Measurements from ENCODE around the gene PALLD. TPM values are rescaled to one million over a fixed set of nuclear protein-coding genes. Genes with fewer than 3 reads are reported as not detected.
"Not testable (repeated sequence)": the region's sequence is repeated elsewhere in the genome, so short reads cannot be mapped to it uniquely, and the experiment has no call there.

PALLD gene
- total RNA-seq, 1 donor from 2014 or later, result 8.6 TPM

- intact Hi-C loops (cut with micrococcal nuclease), result loop anchor here (1.0 to 2.0 kb wide), 5 partner anchors 82 to 741 kb away; no protein-coding TSS in a partner anchor
Measured at GRCh38 chr4:168923526-168924194, 426.8 kb downstream of the PALLD start.

- intact Hi-C loops (cut with micrococcal nuclease), result no loop called here
Measured at GRCh38 chr4:168924667-168925066, 427.8 kb downstream of the PALLD start.

GRCh38 chr4:168925789-168926490 is 429.1 kb downstream of the PALLD start:
- intact Hi-C loops (cut with micrococcal nuclease), result no loop called here

- intact Hi-C loops (cut with micrococcal nuclease), result no loop called here
Measured at GRCh38 chr4:168928346-168928745, 431.5 kb downstream of the PALLD start.

GRCh38 chr4:168928875-168929274 is 432.0 kb downstream of the PALLD start:
- intact Hi-C loops (cut with micrococcal nuclease), result no loop called here

GRCh38 chr4:168930413-168931196 is 433.8 kb downstream of the PALLD start:
- intact Hi-C loops (cut with micrococcal nuclease), result no loop called here

- intact Hi-C loops (cut with micrococcal nuclease), result no loop called here
Measured at GRCh38 chr4:168931215-168931650, 434.4 kb downstream of the PALLD start.

- intact Hi-C loops (cut with micrococcal nuclease), result no loop called here
Measured at GRCh38 chr4:168932138-168932537, 435.3 kb downstream of the PALLD start.

GRCh38 chr4:168933423-168933822 is 436.6 kb downstream of the PALLD start:
- intact Hi-C loops (cut with micrococcal nuclease), result no loop called here

- intact Hi-C loops (cut with micrococcal nuclease), result not testable (repeated sequence)
Measured at GRCh38 chr4:168937473-168937872, 440.6 kb downstream of the PALLD start.

GRCh38 chr4:168942985-168943384 is 446.1 kb downstream of the PALLD start:
- intact Hi-C loops (cut with micrococcal nuclease), result no loop called here

GRCh38 chr4:168945291-168945690 is 448.4 kb downstream of the PALLD start:
- intact Hi-C loops (cut with micrococcal nuclease), result no loop called here

- intact Hi-C loops (cut with micrococcal nuclease), result not testable (repeated sequence)
Measured at GRCh38 chr4:168952821-168953246, 456.0 kb downstream of the PALLD start.

GRCh38 chr4:168955674-168956073 is 458.8 kb downstream of the PALLD start:
- intact Hi-C loops (cut with micrococcal nuclease), result no loop called here

GRCh38 chr4:168960716-168961115 is 463.9 kb downstream of the PALLD start:
- intact Hi-C loops (cut with micrococcal nuclease), result no loop called here

- intact Hi-C loops (cut with micrococcal nuclease), result no loop called here
Measured at GRCh38 chr4:168972596-168972995, 475.7 kb downstream of the PALLD start.

Other genes starting within 250 kb of the PALLD start
- gene DDX60, start 178.3 kb upstream of the PALLD start, total RNA-seq, result 38.7 and 45.0 TPM in 2 replicates
- gene DDX60L, start 16.6 kb upstream of the PALLD start, total RNA-seq, result 23.2 and 25.2 TPM in 2 replicates

Data from T-helper 2 cell treated with Interferon-gamma antibody and Interleukin-4, amounts not matched to agents 100 ng/mL and 5 ng/mL, for 36 hours (primary cell).